HEK293 (cell line): Measurements from ENCODE around the gene CIZ1.

ENCODE experiments used
- CTCF ChIA-PET: fragments of 350-600 bp; formaldehyde crosslinking; extraction: SDS; loops from one replicate; lab custom pipeline; 2021; ENCODE audit warnings: antibody characterized with exemption; lab: Yijun Ruan, JAX
- POLR2A ChIA-PET: fragments of 300-600 bp; formaldehyde crosslinking; extraction: SDS; loops from one replicate; lab custom pipeline; 2020; ENCODE audit warnings: antibody characterized with exemption, inconsistent platforms; lab: Yijun Ruan, JAX
- H3K27ac ChIP-seq: fragments of 200-500 bp; sonication (Bioruptor generic); 2 replicates; pipeline ENCODE4 v1.5.1; 2014; ENCODE audit warnings: low read depth, low read length, control low read depth, inconsistent platforms; ENCODE audit errors: extremely low read depth
- H3K36me3 ChIP-seq, 2 experiments: fragments of 200-500 bp in 1 of 2; sonication (Bioruptor generic) in 1 of 2; 1 replicate in 1 of 2; 2 replicates in 1 of 2; pipeline ENCODE4 v1.5.1; 2014 to 2017; ENCODE audit warnings: inconsistent platforms in 2 of 2, low read length in 2 of 2; ENCODE audit not compliant: control insufficient read depth in 2 of 2, insufficient read depth in 1 of 2
- H3K4me1 ChIP-seq: fragments of 200-500 bp; sonication (Bioruptor generic); 2 replicates; pipeline ENCODE4 v1.5.1; 2014; ENCODE audit warnings: mild to moderate bottlenecking, low read length, inconsistent platforms; ENCODE audit not compliant: control insufficient read depth, insufficient read depth
- H3K4me3 ChIP-seq: 2 replicates; pipeline ENCODE4 v1.5.1; 2011; ENCODE audit warnings: low read depth, mild to moderate bottlenecking, control low read depth, low read length, moderate library complexity
- H3K9me3 ChIP-seq: fragments of 200-500 bp; sonication (Bioruptor generic); 2 replicates; pipeline ENCODE4 v1.5.1; 2014; ENCODE audit warnings: low read depth, low read length, inconsistent platforms; ENCODE audit not compliant: control insufficient read depth, insufficient read depth
- HOXC10 ChIP-seq: sonication (generic); formaldehyde crosslinking; IDR thresholded peaks from 2 replicates; pipeline ENCODE4 v1.8.1; 2023; ENCODE audit warnings: mild to moderate bottlenecking, missing genetic modification reagents
- KLF1 ChIP-seq: fragments of 450-650 bp; formaldehyde crosslinking; IDR thresholded peaks from 2 replicates; pipeline ENCODE4 v1.5.1; 2016; ENCODE audit warnings: missing biosample characterization, missing genetic modification characterization
- PBX3 ChIP-seq: sonication (generic); formaldehyde crosslinking; IDR thresholded peaks from 2 replicates; pipeline ENCODE4 v1.8.1; 2022; ENCODE audit warnings: mild to moderate bottlenecking, moderate library complexity, missing genetic modification reagents
- PRDM4 ChIP-seq: fragments of 450-650 bp; formaldehyde crosslinking; IDR thresholded peaks from 2 replicates; pipeline ENCODE4 v1.5.1; 2017; ENCODE audit warnings: missing biosample characterization, missing genetic modification characterization
- SETDB1 ChIP-seq: IDR thresholded peaks from one replicate; pipeline ENCODE4 v1.6.1; 2017; ENCODE audit warnings: mild to moderate bottlenecking, low read length, moderate library complexity, mixed read lengths; ENCODE audit not compliant: insufficient read length
- ZBTB10 ChIP-seq: fragments of 450-650 bp; formaldehyde crosslinking; IDR thresholded peaks from 2 replicates; pipeline ENCODE4 v1.5.1; 2016; ENCODE audit warnings: missing biosample characterization, missing genetic modification characterization
- ZFP3 ChIP-seq: fragments of 450-650 bp; formaldehyde crosslinking; IDR thresholded peaks from 2 replicates; pipeline ENCODE4 v1.5.1; 2016; ENCODE audit warnings: low read depth, missing biosample characterization, missing genetic modification characterization
- ZNF146 ChIP-seq: fragments of 450-650 bp; formaldehyde crosslinking; IDR thresholded peaks from 2 replicates; pipeline ENCODE4 v1.5.1; 2016; ENCODE audit warnings: missing biosample characterization, missing genetic modification characterization
- ZNF169 ChIP-seq: fragments of 450-650 bp; formaldehyde crosslinking; IDR thresholded peaks from 2 replicates; pipeline ENCODE4 v1.5.1; 2016; ENCODE audit warnings: missing biosample characterization, missing genetic modification characterization
- ZNF19 ChIP-seq: fragments of 450-650 bp; formaldehyde crosslinking; IDR thresholded peaks from 2 replicates; pipeline ENCODE4; 2016; ENCODE audit warnings: missing biosample characterization, missing genetic modification characterization, low read depth
- ZNF2 ChIP-seq: fragments of 450-650 bp; formaldehyde crosslinking; IDR thresholded peaks from 2 replicates; pipeline ENCODE4 v1.5.1; 2016; ENCODE audit warnings: missing biosample characterization, missing genetic modification characterization
- ZNF23 ChIP-seq: fragments of 450-650 bp; formaldehyde crosslinking; IDR thresholded peaks from 2 replicates; pipeline ENCODE4 v1.5.1; 2016; ENCODE audit warnings: missing biosample characterization, missing genetic modification characterization, borderline replicate concordance
- ZNF394 ChIP-seq: fragments of 450-650 bp; formaldehyde crosslinking; IDR thresholded peaks from 2 replicates; pipeline ENCODE4 v1.5.1; 2016; ENCODE audit warnings: missing biosample characterization, missing genetic modification characterization, mild to moderate bottlenecking, moderate library complexity, borderline replicate concordance
- ZNF404 ChIP-seq: fragments of 450-650 bp; formaldehyde crosslinking; IDR thresholded peaks from 2 replicates; pipeline ENCODE4 v1.5.1; 2017; ENCODE audit warnings: missing biosample characterization, missing genetic modification characterization
- ZNF433 ChIP-seq: fragments of 450-650 bp; formaldehyde crosslinking; IDR thresholded peaks from 2 replicates; pipeline ENCODE4 v1.5.1; 2016; ENCODE audit warnings: missing biosample characterization, missing genetic modification characterization, low read depth
- ZNF514 ChIP-seq: fragments of 450-650 bp; formaldehyde crosslinking; IDR thresholded peaks from 2 replicates; pipeline ENCODE4 v1.5.1; 2016; ENCODE audit warnings: missing biosample characterization, missing genetic modification characterization
- ZNF555 ChIP-seq: fragments of 450-650 bp; formaldehyde crosslinking; conservative IDR thresholded peaks from 2 replicates; pipeline ENCODE4 v1.5.1; 2017; ENCODE audit warnings: missing biosample characterization, mild to moderate bottlenecking, missing genetic modification characterization, inconsistent platforms
- ZNF600 ChIP-seq: fragments of 450-650 bp; formaldehyde crosslinking; IDR thresholded peaks from 2 replicates; pipeline ENCODE4 v1.5.1; 2016; ENCODE audit warnings: missing biosample characterization, missing genetic modification characterization
- ZNF624 ChIP-seq: fragments of 450-650 bp; formaldehyde crosslinking; IDR thresholded peaks from 2 replicates; pipeline ENCODE4 v1.5.1; 2017; ENCODE audit warnings: missing biosample characterization, missing genetic modification characterization
- ZNF654 ChIP-seq: fragments of 450-650 bp; formaldehyde crosslinking; IDR thresholded peaks from 2 replicates; pipeline ENCODE4 v1.5.1; 2016; ENCODE audit warnings: low read depth, missing biosample characterization, missing genetic modification characterization
- ZNF670 ChIP-seq: fragments of 450-650 bp; formaldehyde crosslinking; IDR thresholded peaks from 2 replicates; pipeline ENCODE4 v1.5.1; 2016; ENCODE audit warnings: missing biosample characterization, missing genetic modification characterization, low read depth
- TF ChIP-seq, protein P1 (sequence below): fragments of 450-650 bp; formaldehyde crosslinking; IDR thresholded peaks from 2 replicates; pipeline ENCODE4 v1.5.1; 2016; ENCODE audit warnings: missing biosample characterization, missing genetic modification characterization
- TF ChIP-seq, protein P2 (sequence below): fragments of 450-650 bp; formaldehyde crosslinking; IDR thresholded peaks from 2 replicates; pipeline ENCODE4 v1.5.1; 2016; ENCODE audit warnings: missing biosample characterization, missing genetic modification characterization

CIZ1 gene

DNA sequence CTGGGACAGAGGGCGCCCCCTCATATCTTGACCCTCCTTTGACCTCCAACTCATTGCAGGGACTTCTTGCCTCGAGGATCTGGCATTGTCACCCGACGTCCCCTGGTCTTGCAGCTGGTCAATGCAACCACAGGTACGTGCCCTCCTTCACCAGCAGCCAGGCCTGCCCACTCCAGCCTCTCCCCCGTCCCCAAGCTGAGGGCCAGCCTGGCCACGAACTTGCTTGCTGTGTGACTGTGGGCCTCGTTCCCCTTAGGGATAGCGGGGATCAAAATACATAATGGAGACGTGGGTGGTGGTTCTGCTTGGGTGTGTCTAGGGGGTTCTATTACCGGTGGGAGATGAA is 26.8 kb upstream of the CIZ1 start:
- H3K9me3 ChIP-seq = no peaks in the 10 kb centered on the region
- no peak for TF ChIP-seq ZNF23
- TF ChIP-seq ZFP3 (tag by site-specific recombination) = no peak
- no peak for TF ChIP-seq ZNF404 (tag by site-specific recombination)
- TF ChIP-seq ZNF600 = no peak
- no peak for TF ChIP-seq SETDB1
- TF ChIP-seq ZNF555 (tag by site-specific recombination) = no peak
- no peak for TF ChIP-seq ZNF19 (tag by site-specific recombination)
- no peak for TF ChIP-seq ZNF169
- TF ChIP-seq, protein P1, sequence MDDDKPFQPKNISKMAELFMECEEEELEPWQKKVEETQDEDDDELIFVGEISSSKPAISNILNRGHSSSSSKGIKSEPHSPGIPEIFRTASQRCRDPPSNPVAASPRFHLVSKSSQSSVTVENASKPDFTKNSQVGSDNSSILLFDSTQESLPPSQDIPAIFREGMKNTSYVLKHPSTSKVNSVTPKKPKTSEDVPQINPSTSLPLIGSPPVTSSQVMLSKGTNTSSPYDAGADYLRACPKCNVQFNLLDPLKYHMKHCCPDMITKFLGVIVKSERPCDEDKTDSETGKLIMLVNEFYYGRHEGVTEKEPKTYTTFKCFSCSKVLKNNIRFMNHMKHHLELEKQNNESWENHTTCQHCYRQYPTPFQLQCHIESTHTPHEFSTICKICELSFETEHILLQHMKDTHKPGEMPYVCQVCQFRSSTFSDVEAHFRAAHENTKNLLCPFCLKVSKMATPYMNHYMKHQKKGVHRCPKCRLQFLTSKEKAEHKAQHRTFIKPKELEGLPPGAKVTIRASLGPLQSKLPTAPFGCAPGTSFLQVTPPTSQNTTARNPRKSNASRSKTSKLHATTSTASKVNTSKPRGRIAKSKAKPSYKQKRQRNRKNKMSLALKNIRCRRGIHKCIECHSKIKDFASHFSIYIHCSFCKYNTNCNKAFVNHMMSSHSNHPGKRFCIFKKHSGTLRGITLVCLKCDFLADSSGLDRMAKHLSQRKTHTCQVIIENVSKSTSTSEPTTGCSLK = no peak
- TF ChIP-seq ZNF146 (tag by site-specific recombination) = no peak
- TF ChIP-seq, protein P2, sequence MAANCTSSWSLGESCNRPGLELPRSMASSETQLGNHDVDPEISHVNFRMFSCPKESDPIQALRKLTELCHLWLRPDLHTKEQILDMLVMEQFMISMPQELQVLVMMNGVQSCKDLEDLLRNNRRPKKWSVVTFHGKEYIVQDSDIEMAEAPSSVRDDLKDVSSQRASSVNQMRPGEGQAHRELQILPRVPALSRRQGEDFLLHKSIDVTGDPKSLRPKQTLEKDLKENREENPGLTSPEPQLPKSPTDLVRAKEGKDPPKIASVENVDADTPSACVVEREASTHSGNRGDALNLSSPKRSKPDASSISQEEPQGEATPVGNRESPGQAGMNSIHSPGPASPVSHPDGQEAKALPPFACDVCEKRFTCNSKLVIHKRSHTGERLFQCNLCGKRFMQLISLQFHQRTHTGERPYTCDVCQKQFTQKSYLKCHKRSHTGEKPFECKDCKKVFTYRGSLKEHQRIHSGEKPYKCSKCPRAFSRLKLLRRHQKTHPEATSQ (tag by site-specific recombination) = no peak
- TF ChIP-seq ZNF670 = no peak
- no peak for TF ChIP-seq ZNF514 (tag by site-specific recombination)
- TF ChIP-seq, all 188 proteins: peak for 0
- Histone ChIP-seq H3K36me3 (peaks cover 0 to 31% of the 10 kb centered on the region in 2 experiments; a peak in 1 of 3 replicates), H3K27ac (no peak overlapping the region), H3K4me1 (no peaks in the 10 kb centered on the region), H3K4me3 (no peak overlapping the region)
- ChIA-PET CTCF (interaction anchor here (0.6 to 1.3 kb wide), 3 partner anchors 13 to 37 kb away, joined by 3 to 6 read pairs (median 3); partner anchors contain the start of gene DNM1), POLR2A (interaction anchor here (1.0 to 1.2 kb wide), 2 partner anchors 32 to 58 kb away, joined by 5 to 12 read pairs; partner anchors contain the start of genes GOLGA2 and SWI5)

DNA sequence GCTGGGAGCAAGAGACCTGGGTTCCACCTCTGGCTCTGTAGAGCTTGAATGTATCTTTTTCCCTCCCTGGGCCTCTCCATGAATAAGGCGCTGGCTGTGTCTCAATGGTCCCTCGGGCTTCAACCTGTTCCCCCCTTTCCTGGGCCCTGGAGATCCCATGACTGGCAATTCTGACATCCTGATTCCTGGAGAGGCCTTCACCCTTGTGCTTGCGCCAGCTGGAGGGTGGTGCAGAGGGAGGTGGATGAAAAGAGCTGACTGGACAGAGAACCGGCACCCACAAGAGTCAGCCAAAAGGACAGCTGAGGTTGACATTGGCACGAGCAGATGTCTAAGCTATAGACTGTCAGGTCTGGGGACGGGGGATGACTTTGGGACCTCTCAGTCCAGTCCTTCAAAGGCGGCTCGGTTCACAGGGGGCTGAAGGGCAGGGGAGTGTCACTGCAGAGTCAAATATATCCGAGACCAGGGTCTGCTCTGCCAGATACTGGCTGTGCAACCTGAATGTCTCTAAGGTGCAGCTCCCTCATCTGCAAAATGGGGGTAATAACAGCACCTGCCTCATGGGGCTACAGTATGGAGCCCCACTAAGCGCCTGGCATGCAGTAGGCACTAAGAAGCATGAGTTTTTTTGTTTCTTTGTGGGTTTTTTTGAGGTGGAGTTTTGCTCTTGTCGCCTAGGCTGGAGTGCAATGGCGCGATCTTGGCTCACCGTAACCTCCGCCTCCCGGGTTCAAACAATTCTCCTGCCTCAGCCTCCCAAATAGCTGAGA is 25.6 kb upstream of the CIZ1 start:
- Histone ChIP-seq H3K9me3 (no peaks in the 10 kb centered on the region), H3K4me3 (no peak overlapping the region), H3K36me3 (peaks cover 0 to 20% of the 10 kb centered on the region in 2 experiments; a peak in 1 of 3 replicates), H3K4me1 (no peaks in the 10 kb centered on the region), H3K27ac (no peak overlapping the region)
- CTCF ChIA-PET = no interaction called here
- no peak for TF ChIP-seq ZBTB10 (tag by site-specific recombination)
- TF ChIP-seq PRDM4 (tag by site-specific recombination) = no peak
- no peak for TF ChIP-seq ZNF624 (tag by site-specific recombination)
- TF ChIP-seq ZNF654 = no peak
- TF ChIP-seq ZNF433 = no peak
- TF ChIP-seq ZNF2 (tag by site-specific recombination) = no peak
- TF ChIP-seq PBX3 (CRISPR knock-in tag) = no peak
- no peak for TF ChIP-seq HOXC10 (CRISPR knock-in tag)
- no peak for TF ChIP-seq KLF1 (tag by site-specific recombination)
- TF ChIP-seq ZNF394 (tag by site-specific recombination) = no peak
- POLR2A ChIA-PET = interaction anchor here (1.0 kb wide), 1 partner anchor 25 kb away, joined by 4 read pairs; no protein-coding TSS in a partner anchor
